B cell (primary cell): Measurements from ENCODE around the gene DRD2.

Experiments
- CTCF ChIP-seq: fragments of 200-600 bp; IDR thresholded peaks from one replicate; pipeline ENCODE4 v1.8.0; 2022; ENCODE audit warnings: antibody characterized with exemption, mild to moderate bottlenecking
- EZH2 ChIP-seq: IDR thresholded peaks from 2 replicates; pipeline ENCODE4 v1.6.1; 2012; ENCODE audit warnings: borderline replicate concordance, low read depth, mild to moderate bottlenecking, moderate library complexity, low read length; ENCODE audit not compliant: insufficient read depth, poor library complexity, severe bottlenecking

- no peak for TF ChIP-seq CTCF
- TF ChIP-seq EZH2 = no peak
Measured at GRCh38 chr11:113470233-113470632, 5.0 kb downstream of the DRD2 start.
